HG03469 (cell line): ENCODE measurements around the gene PRDM16.

Experiments
- ATAC-seq: cut with Tn5 transposase; IDR thresholded peaks from one replicate; pipeline ENCODE4 v1.9.1; 2021; ENCODE audit warnings: mild to moderate bottlenecking, moderate library complexity, moderate number of reproducible peaks; ENCODE audit not compliant: unreplicated experiment

Gene PRDM16

DNA sequence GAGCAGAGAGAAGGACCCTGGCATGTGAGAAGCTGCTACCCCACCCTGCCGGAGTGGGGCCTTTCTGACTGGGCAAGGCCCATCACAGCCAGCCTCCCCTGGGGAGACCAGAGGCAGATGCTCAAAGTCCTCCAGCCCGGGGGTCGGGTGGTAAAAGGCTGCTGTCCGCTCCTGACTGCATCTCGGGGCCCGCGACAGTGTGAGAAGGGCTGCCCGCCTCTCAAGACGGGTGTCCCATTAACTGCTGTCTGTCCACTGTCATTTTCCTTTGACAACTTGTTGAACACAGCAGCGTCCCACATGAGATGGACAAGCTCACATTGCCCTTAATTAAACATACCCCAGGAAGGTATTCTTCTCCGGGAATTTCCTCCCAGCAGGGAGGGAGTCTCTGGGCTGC, 294.0 kb downstream of the PRDM16 start:
- no peak for ATAC-seq

DNA sequence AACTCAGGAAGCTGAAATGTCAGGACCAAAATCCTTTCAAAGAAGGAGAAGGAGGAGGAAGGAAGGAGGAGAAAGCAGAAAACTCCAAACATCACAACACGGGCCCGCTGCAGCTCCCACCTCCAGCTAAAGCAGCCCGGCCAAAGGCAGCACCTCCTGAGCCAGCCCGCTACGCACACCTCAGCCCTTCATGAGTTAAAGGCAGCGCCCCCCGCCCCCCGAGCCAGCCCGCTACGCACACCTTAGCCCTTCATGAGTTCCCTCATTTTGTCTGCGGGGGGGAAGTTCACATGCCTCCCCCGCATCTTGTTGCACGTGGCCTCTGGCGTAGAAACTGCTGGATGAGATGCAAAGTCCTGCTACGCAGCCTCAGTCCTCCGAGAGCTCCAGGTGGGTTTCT, 294.8 kb downstream of the PRDM16 start:
- no peak for ATAC-seq

DNA sequence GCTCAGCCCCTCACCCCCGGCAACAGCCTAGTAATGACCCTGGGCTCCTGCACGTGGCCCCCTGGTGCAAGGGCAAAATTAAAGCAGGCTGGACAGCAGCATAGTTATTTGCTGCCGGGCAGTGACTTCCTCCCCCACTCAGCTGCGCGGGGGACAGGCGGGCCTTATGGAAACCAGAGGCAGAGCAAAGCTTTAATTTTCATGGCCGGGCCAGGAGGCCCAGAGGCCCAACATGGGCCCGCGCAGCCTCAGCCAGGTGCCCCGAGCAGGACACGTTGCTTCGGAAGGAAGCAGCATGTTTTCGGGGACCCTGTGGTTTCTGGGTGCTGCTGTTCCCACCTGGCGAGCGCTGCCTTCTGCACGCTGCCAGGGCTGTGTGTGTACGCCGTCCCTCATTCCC, 295.5 kb downstream of the PRDM16 start:
- ATAC-seq: no peak

DNA sequence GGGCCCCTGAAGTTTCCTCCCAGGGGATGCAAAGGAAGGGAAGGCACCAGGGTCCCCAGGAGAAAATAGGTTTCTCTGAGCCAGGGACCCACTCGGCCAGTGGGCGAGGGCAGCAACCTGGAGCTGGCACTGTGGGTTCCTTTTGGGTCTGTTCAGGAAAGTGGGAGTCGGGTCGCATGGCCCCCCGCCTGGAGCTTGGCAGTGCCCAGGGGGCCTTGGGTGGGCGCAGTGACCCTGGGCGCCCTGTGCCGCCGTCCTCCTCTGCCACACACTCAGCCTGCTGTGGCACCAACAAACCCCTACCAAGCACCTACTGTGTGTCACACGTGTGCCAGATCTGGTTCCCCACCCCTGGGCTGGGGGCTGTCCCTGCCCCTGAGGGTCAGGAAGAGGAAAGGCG, 296.0 kb downstream of the PRDM16 start:
- no peak for ATAC-seq

DNA sequence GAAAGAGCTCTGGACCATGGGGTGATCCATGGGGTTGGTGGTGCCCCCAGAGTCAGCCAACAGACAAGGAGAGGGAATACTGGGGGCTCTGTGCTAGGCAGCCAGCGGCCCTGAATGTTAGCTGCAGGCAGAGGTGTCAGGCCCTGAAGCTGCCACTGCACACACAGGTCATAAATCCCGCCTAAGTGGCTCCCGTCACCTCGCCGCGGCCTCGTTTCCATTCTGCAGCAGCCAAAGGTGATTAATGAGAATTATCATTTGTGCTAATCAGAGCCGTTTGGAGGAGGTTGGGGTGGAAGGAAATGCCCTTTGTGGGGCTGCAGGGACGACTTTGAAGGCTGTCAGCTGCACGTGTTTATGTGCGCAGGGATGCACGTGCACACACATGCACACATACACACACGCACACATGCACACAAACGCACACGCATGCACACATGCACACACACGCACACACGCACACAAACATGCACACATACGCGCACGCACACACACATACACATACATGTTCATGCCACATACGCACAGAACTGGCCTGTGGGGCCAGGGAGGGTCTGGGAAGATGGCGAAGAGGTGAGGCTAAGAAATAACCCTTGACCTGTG, 296.6 kb downstream of the PRDM16 start:
- ATAC-seq: no peak

DNA sequence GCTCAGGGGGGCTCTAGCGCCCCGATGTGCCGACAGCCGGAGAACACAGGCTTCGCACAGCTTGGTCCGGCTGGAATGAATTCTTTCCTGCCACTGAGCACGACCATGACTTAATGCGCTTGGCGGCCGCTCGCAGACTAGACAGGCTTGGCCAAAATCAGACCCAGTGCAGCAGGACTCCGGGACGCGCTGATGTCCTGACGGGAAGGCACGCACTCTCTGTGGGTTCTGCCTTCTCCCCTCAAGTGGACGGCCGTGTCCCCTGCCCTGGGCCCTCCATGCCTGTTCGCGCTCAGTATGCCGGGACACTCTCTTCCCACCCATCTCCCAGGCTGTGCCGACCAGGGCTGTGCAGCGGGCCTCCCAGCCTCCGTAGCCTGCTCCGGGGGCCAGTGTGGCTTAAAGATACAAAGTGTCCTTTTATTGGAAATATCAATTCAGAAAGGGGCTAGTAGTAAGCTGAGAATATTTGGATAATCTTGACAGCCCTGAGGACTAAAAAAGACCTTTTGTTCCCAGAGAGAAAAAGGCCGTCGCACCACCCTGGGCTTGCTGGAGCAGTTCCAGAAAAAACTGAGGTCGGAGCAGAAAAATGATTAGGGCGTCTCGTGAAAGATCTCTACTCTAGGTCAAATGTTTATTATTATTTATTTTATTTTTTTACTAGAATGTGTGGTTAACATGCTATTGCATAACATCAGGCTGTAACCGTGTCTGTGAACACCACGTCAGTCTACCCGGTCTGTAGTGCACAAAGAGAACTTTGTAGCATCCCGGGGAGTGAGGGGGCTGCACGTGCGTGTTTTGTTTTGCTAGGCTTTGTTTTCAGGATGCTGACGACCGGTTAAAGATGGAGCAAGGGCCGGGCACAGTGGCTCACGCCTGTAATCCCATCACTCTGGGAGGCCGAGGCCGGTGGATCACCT, 297.4 kb downstream of the PRDM16 start:
- ATAC-seq: no peak

DNA sequence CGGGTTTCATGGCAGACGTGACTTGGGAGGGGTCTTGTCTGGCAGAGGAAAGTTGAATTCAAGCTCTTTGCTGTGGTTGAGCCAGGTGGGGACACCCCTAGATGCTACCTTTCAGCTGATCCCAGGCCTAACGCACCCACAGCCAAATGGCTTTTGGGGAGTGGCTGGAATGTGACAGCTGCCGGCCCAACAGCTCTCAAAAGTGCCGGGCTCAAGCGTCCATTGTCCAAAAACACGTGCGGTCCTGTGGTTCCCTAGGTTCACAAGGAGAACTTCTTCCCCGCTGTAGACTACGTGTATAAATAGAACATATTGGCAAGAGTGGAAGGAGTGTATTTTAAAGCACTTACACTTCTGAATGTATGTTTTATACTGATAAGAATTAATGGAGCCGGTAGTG, 298.4 kb downstream of the PRDM16 start:
- no peak for ATAC-seq

DNA sequence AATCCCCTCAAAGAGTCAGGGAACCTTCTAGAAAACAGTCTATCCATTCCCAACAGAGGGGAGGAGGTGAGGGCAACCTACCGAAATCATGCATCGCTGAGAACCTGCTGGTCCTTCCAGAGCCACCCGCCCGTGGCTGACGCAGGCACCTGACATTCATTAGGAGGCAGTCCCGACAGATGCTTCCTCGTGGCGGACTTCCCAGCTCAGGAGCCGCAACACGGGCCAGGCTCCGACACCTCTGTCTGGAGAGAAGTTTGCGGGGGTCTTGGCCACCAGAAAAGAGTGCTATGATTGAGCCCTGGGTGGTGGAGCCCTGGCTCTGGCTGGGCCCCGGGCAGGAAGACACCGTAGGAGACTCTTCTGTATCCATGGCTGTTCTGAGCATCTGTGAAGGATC, 299.1 kb downstream of the PRDM16 start:
- no peak for ATAC-seq

DNA sequence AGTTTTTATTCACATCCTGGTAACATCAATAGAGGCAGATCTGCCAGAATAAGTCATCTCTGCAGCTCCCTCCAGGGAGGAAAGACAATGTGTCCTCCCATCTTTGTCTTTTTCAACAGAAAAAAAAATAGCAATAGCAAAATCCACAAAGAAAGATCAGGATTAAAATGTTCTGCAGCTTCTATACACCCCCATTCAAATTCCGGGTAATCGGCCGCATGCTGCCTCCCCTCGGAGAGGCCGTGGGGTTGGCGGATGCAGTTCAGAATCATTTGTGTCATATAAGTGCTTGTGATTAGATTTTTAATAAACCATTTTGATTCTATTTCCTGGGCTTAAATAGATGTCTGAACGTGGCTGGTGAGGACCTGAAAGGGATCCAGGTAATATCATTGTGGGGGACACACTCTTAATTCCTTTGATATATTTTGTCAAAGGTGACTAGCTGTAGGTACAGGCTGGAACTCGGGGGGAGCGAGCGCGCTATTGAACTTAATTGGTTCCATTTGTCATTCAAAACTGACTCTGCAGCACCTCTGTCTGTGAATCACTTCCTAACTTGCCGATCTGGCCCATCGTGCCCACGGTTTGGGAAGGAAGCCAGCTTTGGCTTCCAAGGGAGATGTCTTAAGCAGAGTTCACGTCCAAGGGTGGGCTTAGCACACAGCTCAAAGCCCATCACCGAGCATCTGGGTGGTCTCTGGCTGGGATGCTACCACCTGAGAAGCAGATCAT, 299.9 kb downstream of the PRDM16 start:
- no peak for ATAC-seq

DNA sequence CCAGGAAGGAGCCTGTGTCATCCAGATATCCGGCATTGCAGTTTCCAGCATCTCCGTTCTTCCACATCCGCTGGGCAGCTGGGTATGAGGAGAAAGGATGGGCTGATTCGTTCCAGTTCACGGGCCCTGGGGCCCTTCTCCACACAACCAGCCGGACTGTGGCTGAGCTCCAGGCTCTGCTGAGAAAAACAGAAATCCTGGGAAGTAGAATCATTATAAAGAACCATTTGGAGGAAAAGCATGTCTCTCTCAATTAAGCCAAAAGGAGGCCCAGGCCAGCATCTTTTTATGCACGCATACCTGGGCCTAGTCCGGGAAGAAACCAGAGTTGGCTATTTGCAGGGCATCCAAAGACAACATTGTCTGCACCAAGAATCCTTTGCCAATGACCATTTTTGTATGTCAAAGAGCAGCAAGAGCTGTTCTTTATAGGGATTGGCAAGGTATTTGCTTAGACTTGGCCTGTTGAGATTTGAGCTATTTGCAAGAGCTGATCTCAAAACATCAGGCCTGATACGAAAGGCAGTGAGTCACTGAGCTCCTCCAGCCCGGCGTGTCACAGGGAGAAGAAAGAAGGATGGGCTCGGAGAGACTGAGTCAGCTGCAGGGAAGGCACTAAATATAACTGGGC, 300.6 kb downstream of the PRDM16 start:
- no peak for ATAC-seq

DNA sequence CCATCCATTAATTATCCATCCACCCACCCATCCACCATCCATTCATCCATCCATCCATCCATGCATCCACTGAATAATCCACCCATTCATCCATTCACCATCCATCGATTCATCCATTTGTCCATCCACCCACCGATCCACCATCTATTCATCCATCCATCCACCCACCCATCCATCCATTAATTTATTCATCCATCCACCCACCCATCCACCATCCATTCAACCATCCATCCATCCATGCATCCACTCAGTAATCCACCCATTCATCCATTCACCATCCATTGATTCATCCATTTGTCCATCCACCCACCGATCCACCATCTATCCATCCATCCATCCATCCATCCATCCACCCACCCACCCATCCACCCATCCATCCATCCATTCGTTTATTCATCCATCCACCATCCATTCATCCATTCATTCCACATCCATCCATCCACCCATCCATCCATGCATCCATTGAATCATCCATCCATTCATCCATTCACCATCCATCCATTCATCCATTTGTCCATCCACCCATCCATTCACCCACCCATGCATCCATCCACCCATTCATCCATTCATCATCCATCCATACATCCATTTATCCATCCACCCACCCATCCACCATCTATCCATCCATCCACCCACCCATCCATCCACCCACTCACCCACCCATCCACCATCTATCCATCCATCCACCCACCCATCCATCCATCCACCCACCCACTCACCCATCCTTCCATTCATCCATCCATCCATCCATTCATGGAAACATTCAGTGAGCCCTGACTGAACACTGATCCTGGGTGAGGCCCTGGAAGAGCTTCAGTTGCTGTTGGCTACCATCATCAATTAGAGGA, 302.1 kb downstream of the PRDM16 start:
- no peak for ATAC-seq

DNA sequence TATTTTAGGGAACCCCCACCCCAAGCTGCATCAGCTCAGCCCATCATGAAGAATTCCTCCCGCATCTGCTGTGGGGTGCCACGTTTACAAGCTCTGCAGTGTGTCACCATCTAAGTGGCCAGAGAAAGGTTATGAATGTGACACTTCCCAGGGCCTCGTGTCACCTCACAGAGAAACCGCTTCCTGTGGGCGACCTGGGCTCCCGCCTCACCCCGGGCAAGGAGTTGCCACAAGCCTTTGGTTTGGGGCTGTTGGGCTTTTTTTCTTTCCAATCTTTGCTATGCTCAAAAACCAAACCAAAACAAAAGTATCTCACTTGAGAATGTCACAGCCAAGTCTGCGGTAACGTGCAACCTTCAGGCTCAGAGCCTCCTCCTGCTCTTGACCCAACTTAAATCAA, 303.3 kb downstream of the PRDM16 start:
- ATAC-seq: no peak

DNA sequence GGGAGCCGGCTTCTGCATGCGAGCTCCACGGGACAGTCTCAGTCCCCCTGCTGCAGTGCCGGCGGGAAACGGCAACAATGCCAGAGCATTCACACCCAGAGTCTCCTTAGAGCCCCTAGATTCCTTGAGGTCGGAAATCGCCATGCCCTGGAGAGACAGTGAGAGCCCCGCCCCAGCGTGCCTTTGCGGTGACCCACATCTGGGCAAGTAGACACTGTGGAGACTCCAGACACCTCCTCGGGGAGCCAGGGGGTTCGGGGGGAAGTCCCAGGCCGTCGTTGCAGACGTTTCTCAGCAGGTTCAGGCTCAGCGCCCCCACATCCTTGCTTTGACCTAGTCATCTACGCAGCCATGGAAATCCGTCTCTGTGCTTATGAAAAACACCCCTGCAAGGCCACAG, 304.2 kb downstream of the PRDM16 start:
- no peak for ATAC-seq

DNA sequence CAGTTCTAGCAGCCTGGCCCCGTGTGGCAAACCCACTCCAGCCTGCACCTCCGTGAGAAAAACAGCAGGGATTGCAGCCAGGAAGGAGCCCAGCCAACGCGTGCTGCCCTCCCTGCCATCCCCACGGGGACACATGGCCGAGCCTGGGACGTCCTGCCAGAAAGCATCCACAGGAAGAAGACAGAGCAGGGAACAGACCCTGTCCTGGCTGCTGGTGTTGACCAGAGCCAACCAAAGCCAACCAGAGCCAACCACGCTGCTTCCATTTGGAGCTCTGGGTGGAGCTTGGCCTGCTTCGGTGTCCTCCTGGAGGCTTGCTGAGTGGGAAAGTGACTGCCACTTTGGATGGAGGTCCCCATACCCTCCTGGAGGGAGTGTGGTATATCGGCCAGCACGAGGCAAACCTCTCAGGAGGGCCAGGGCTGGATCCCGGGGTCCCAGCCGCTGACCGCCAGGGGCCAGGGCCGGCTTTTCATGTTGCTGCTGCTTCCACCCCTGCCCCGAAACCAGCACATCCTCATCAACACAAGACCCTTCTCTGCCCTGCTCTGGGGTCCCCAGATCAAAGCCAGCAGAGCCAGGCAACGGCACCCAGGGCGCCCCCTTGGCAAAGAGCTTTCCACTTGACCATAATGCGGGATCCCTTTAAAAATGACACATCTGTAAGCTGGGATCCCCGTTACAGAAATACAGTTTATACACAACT, 304.9 kb downstream of the PRDM16 start:
- no peak for ATAC-seq

DNA sequence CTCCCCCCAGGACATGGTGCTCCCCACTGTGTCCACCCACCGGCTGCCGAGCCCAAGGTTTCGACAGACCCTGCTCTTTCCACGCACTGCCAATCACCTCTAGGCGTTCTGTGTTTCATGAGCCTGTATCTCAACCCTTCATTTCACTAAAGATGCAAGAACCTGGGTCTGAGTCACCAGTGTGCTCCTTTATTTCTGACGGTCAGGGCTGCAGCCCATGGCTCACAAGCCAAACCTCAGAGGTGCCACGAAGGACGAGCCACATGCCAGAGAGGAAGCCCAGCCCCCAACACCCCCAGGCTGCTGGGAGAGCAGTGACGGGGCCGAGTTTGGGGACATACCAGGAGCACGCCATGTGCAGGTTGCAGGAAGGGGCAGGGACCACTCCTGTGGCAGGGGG, 306.2 kb downstream of the PRDM16 start:
- ATAC-seq: no peak

DNA sequence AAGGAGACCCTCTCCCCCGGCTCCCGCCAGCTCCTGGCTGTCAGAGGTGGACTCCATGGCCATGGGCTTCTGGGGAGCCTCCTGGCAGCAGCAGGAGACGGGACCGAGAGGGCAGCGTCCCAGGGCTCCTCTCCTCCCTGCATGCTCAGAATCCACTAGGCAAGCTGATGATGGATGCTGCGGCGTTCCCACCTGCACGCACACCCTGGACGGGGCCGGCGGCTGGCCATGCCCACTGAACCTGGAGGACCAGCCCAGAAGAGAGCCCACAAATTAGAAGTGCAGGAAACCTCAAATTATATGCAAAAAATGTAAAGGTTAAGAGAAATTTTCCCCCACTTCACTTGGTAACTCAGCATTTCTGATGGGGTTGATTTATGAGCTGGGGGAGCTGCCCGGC, 308.2 kb downstream of the PRDM16 start:
- no peak for ATAC-seq

DNA sequence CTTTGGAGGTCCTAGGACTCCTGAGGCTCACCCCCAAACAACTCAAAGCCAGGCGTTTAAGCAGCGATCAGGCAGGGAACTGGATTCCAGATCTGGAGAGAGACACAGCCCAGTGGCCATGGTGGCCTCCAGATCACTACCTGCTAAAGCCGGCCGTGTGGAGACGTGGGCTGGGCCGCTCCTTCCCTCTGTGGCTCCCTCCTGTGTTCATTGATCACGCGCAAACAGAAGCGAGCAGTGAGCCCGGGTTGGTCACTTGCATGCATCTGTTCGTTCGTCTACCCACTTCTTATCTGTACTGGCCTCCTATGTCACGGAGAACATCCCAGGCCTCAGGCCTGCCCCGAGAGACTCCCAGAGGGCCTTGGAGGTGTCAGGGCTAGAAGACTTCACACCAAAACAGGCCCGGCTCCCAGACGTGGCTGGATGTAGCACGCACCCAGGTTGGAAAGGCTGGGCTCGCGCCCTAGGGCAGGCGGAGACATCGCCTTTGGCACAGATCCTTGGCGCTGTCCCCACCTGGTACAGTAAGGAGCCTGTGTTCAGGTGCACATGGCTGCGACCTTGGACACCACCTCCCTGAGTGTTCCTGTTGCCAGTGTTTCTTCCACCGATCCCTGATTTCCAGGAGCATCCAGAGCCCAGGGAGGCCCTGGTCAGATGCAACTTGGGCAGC, 308.7 kb downstream of the PRDM16 start:
- ATAC-seq: no peak

DNA sequence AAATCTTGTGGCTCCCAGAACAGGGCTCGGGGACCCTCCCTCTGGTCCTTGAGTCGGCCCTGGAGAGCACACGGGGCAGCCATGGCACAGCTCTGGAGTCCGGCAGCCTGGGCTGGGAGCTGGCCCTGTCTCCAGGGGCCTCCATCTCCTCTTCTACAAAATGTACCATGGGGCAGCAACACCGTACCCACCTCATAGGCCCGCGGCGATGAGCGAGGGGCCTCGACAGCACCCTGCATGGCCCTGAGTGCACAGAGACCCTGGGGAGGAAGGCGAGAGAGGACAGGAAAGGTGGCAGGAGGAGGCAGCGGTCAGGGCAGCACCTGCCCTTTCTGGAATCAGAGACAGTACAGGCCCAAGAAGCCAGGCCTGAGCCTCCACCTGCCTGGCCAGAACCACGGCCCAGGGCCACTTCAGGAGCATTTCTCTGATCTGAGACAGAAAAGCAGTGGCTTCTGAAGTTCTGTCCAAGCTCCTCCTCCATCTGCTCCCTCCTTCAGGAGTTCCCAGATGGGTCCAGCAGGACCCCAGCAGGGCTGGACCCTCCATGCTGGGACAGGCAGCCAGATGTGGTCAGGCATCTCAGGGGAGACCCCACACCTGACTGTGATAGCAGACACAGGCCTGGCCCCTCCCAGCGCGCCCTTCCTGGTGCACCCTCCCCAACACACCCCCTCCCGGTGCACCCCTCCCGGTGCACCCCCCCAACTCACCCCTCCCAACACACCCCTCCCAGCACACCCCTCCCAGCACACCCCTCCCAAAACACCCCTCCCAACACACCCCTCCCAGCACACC, 309.6 kb downstream of the PRDM16 start:
- ATAC-seq: no peak
